Calu3 (cell line): ENCODE data around the gene CHST10. TPM values are rescaled to one million over a fixed set of nuclear protein-coding genes. Genes with fewer than 3 reads are reported as not detected.
A peak's percentile ranks its signal among the peaks of the same experiment; 100 is the strongest.
"Not testable (repeated sequence)": the region's sequence is repeated elsewhere in the genome, so short reads cannot be mapped to it uniquely, and the experiment has no call there.

Source experiments
- Bru-seq: library from RNA; stranded (reverse); fragments of 400-500 nt; gene quantifications from one replicate; lab custom pipeline; 2021; lab: Mats Ljungman, UMichigan
- BruChase-seq, 2 experiments: library from RNA; stranded (reverse); fragments of 400-500 nt; gene quantifications; one replicate each; lab custom pipeline; 2021; lab: Mats Ljungman, UMichigan
- BruUV-seq: library from RNA; stranded (reverse); fragments of 400-500 nt; replicated peaks from 2 replicates; lab custom pipeline; 2021; lab: Mats Ljungman, UMichigan
- CTCF ChIA-PET: fragments of 300-600 bp; sonication (Branson Sonifier 250); formaldehyde crosslinking; loops from one replicate; lab custom pipeline; 2022; ENCODE audit warnings: antibody characterized with exemption; lab: Charles Lee
- DNase-seq: peaks from one replicate; pipeline ENCODE4 v3.0.0; 2022
- H3K27ac Mint-ChIP-seq: one replicate; pipeline ENCODE4 v1.8.0; 2022; ENCODE audit warnings: mixed read lengths; ENCODE audit not compliant: unreplicated experiment
- H3K27me3 Mint-ChIP-seq: one replicate; pipeline ENCODE4 v1.8.0; 2022; ENCODE audit warnings: mixed read lengths; ENCODE audit not compliant: unreplicated experiment
- H3K36me3 Mint-ChIP-seq: one replicate; pipeline ENCODE4 v1.8.0; 2022; ENCODE audit warnings: mild to moderate bottlenecking, moderate library complexity, mixed read lengths; ENCODE audit not compliant: insufficient read depth, unreplicated experiment
- H3K4me1 Mint-ChIP-seq: one replicate; pipeline ENCODE4 v1.8.0; 2022; ENCODE audit warnings: mild to moderate bottlenecking, low read depth, mixed read lengths; ENCODE audit not compliant: unreplicated experiment
- H3K4me3 Mint-ChIP-seq: one replicate; pipeline ENCODE4 v1.8.0; 2022; ENCODE audit warnings: mild to moderate bottlenecking, low read depth, moderate library complexity, mixed read lengths; ENCODE audit not compliant: unreplicated experiment
- H3K9me3 Mint-ChIP-seq: one replicate; pipeline ENCODE4 v1.8.0; 2022; ENCODE audit warnings: low read depth, mixed read lengths; ENCODE audit not compliant: unreplicated experiment
- CTCF ChIP-seq: fragments of 200-600 bp; IDR thresholded peaks from one replicate; pipeline ENCODE4 v1.8.0; 2022; ENCODE audit warnings: antibody characterized with exemption; ENCODE audit not compliant: unreplicated experiment
- intact Hi-C: fragments of 100-400 bp; cut with micrococcal nuclease; formaldehyde crosslinking; loops from one replicate; pipeline ENCODE4 v1.10.0; 2022; ENCODE audit not compliant: unreplicated experiment
- long read RNA-seq: library from polyadenylated mRNA; stranded (forward); transcript quantifications from one replicate; pipeline ENCODE4 v2.0.0, GENCODE V29; 2022
- total RNA-seq: library from RNA; stranded (reverse); gene quantifications from 2 replicates; pipeline ENCODE4 v1.2.3, GENCODE V29; 2022

The CHST10 gene, protein sequence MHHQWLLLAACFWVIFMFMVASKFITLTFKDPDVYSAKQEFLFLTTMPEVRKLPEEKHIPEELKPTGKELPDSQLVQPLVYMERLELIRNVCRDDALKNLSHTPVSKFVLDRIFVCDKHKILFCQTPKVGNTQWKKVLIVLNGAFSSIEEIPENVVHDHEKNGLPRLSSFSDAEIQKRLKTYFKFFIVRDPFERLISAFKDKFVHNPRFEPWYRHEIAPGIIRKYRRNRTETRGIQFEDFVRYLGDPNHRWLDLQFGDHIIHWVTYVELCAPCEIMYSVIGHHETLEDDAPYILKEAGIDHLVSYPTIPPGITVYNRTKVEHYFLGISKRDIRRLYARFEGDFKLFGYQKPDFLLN
- total RNA-seq (14.2 and 15.5 TPM in 2 replicates), Bru-seq, nascent RNA (percentile 57 among the genes with signal in this experiment), BruChase-seq, experiment 1, labeled RNA remaining after a 6-hour chase (percentile 45 among the genes with signal in this experiment), BruChase-seq, experiment 2, labeled RNA remaining after a 2-hour chase (percentile 55 among the genes with signal in this experiment)
- long read RNA-seq, transcript CHST10-201 (7 exons, 2,842 nt): major isoform, 10 of 42 reads
- long read RNA-seq, partial matches to known transcripts: 1 of 42 reads
- long read RNA-seq, other reads (novel, unspliced or antisense): 30 of 42 reads

- no peaks in the 10 kb centered on the region for H3K9me3 Mint-ChIP-seq
- TF ChIP-seq CTCF: no peak
- peaks cover 19% of the 10 kb centered on the region for H3K36me3 Mint-ChIP-seq
- peak; percentile 68 for DNase-seq
- CTCF ChIA-PET: interaction anchor here (0.6 to 1.0 kb wide), 2 partner anchors 155 to 1224 kb away, joined by 3 read pairs; no protein-coding TSS in a partner anchor
- H3K27me3 Mint-ChIP-seq: no peaks in the 10 kb centered on the region
- intact Hi-C loops: no loop called here
- H3K4me3 Mint-ChIP-seq: peak within 1 kb of the TSS; percentile 91
- no TSS peak for BruUV-seq
- H3K27ac Mint-ChIP-seq: peak within 1 kb of the TSS; percentile 24
- peaks cover 17% of the 10 kb centered on the region for H3K4me1 Mint-ChIP-seq
These were observed at the start of gene CHST10 for GRCh38 chr2:100416935-100417710. CHST10 (minus strand) TSS chr2:100417668; CDS start chr2:100406675, 10,993 bp downstream.

- intact Hi-C loops: no loop called here
- Mint-ChIP-seq H3K36me3 (no peaks in the 10 kb centered on the region), H3K4me3 (no peak overlapping the region), H3K27me3 (peaks cover 51% of the 10 kb centered on the region), H3K27ac (no peak overlapping the region), H3K9me3 (peaks cover 5% of the 10 kb centered on the region), H3K4me1 (no peaks in the 10 kb centered on the region)
- no peak for DNase-seq
- no peak for TF ChIP-seq CTCF
- CTCF ChIA-PET: no interaction called here
- BruUV-seq: no TSS peak
These were observed 43.5 kb upstream of the CHST10 start for GRCh38 chr2:100460904-100461530.

DNA sequence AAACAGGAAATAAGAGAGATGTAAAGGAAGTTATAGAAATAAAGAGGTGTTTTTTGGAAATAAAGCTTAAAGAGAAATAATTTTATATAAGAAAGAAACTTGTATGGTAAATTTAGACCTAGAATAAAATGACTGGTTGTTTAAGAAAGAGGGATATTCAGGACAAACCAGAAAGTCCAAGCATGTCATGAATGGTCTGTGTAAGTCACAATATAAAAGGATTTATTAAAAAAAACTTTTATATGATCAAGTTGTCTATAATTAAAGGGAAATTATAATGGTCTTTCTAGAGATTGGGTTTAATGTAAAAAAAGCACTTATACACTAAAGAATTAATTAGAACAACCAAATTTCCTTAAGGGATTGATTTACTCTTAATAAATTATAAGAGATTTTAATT, 38.9 kb upstream of the CHST10 start:
- H3K9me3 Mint-ChIP-seq, H3K4me3 Mint-ChIP-seq, BruUV-seq, intact Hi-C loops, H3K27ac Mint-ChIP-seq, H3K4me1 Mint-ChIP-seq, CTCF ChIA-PET, DNase-seq, H3K36me3 Mint-ChIP-seq: not testable (repeated sequence)
- H3K27me3 Mint-ChIP-seq: peaks cover 18% of the 10 kb centered on the region

DNA sequence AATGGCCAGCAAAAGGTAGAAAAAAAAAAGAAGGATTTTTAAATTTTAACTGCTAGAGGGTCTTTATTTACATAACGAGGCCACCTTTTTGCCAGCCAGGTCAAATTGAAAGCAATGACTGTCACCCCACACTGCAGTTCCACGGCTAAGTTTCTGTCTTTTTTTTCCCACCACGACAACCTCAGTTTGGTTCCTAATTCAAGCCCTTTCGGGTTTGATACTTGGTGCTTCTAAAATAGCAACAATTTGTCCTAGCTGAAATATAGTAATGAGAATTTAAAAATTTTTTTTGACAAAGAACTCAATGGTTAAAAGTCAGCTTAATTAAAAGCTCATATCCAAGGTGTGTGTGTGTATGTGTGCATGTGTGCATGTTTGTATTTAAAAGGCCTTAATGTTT, 36.4 kb upstream of the CHST10 start:
- Mint-ChIP-seq H3K4me3 (no peak overlapping the region), H3K36me3 (no peaks in the 10 kb centered on the region), H3K27ac (no peak overlapping the region), H3K4me1 (no peaks in the 10 kb centered on the region), H3K9me3 (peaks cover 3% of the 10 kb centered on the region), H3K27me3 (no peaks in the 10 kb centered on the region)
- no peak for TF ChIP-seq CTCF
- no peak for DNase-seq
- BruUV-seq: no TSS peak
- intact Hi-C loops: no loop called here
- CTCF ChIA-PET: no interaction called here
